AG09309 (cell line): ENCODE results near the gene PAXX.

Source experiments
- DNase-seq: peaks from one replicate; pipeline ENCODE4 v3.0.0-alpha.2; 2010; ENCODE audit warnings: low read depth
- H3K4me3 ChIP-seq: 2 replicates; pipeline ENCODE4 v1.5.1; 2011; ENCODE audit warnings: mild to moderate bottlenecking, low read depth, low read length, moderate library complexity; ENCODE audit not compliant: control insufficient read depth
- CTCF ChIP-seq: IDR thresholded peaks from 2 replicates; pipeline ENCODE4 v1.5.1; 2011; ENCODE audit warnings: mild to moderate bottlenecking, low read depth, low read length, inconsistent platforms; ENCODE audit not compliant: insufficient read depth, control insufficient read depth; ENCODE audit errors: missing control alignments

The PAXX gene

GRCh38 chr9:137014166-137014565 is 21.9 kb downstream of the PAXX start:
- no peak overlapping the region for H3K4me3 ChIP-seq
- DNase-seq: no peak
- no peak for TF ChIP-seq CTCF

GRCh38 chr9:137014776-137015539 is 22.7 kb downstream of the PAXX start:
- TF ChIP-seq CTCF: no peak
- no peak for DNase-seq
- H3K4me3 ChIP-seq: no peak overlapping the region

DNA sequence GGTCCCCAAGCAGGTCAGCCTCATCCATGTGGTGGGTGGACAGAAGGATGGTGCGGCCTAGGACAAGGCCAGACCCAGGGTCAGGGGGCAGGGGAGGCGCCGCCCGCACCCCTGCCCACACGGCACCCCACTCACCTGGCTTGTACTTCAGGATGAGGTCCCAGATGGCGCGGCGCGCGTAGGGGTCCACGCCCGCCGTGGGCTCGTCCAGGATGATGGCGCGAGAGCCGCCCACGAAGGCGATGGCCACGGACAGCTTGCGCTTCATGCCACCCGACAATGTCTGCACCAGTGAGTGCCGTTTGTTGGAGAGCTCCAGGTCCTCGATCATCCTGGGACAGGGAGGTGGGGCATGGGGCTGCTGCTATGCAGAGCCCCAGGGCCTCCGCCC is 23.3 kb downstream of the PAXX start:
- no peak for DNase-seq
- H3K4me3 ChIP-seq: no peak overlapping the region
- TF ChIP-seq CTCF: no peak

DNA sequence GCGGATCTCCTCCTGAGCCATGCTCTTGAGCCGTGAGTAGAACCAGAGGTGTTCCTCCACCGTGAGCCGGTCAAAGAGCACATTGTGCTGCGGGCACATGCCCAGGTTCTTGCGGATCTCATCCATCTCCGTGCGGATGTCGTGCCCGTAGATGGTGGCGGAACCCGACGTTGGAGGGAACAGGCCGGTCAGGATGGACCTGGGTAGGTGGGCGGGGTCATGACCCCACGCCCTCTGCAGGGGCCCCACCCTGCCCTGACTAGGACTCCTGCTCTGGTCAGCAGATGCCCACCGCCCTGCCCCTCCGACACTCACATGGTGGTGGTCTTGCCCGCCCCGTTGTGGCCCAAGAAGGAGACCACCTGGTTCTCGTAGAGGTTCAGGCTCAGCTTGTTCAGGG is 23.8 kb downstream of the PAXX start:
- DNase-seq: no peak
- no peak for TF ChIP-seq CTCF
- H3K4me3 ChIP-seq: no peak overlapping the region

DNA sequence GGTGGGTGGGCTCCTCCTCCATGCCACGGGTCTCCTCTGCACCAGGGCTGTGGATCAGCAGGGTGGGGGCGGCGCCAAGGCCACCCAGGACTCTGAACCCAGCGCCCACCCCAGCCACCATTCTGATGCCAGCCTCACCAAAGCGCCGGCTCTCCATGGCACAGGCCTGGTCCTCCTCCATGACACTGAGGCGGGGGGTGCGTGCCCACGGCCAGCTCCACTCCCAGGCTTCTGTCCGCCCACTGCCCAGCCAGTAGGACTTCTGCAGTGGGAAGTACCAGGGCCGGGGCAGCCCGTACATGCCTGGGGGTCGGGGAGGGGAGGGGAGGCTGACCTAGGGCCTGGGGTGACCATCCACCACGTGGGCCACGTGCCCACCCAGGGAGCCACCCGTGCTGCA is 24.2 kb downstream of the PAXX start:
- DNase-seq: no peak
- H3K4me3 ChIP-seq: no peak overlapping the region
- TF ChIP-seq CTCF: no peak

GRCh38 chr9:137017071-137017470 is 24.8 kb downstream of the PAXX start:
- TF ChIP-seq CTCF: no peak
- no peak for DNase-seq
- no peak overlapping the region for H3K4me3 ChIP-seq
